GM18951 (cell line): Measurements from ENCODE around the gene CNTN4.

Experiments used
- POLR2A ChIP-seq: IDR thresholded peaks from 4 replicates; pipeline ENCODE4 v1.6.1; 2011; ENCODE audit warnings: mild to moderate bottlenecking; ENCODE audit not compliant: insufficient read length, insufficient read depth; ENCODE audit errors: extremely low read depth
- in situ Hi-C: fragments of 300-500 bp; cut with MboI; formaldehyde crosslinking; loops from one replicate; pipeline ENCODE4 v1.12.0; 2022; ENCODE audit warnings: low sequenced_read_pairs, mixed read lengths, inconsistent platforms; ENCODE audit not compliant: unreplicated experiment

CNTN4 gene

DNA sequence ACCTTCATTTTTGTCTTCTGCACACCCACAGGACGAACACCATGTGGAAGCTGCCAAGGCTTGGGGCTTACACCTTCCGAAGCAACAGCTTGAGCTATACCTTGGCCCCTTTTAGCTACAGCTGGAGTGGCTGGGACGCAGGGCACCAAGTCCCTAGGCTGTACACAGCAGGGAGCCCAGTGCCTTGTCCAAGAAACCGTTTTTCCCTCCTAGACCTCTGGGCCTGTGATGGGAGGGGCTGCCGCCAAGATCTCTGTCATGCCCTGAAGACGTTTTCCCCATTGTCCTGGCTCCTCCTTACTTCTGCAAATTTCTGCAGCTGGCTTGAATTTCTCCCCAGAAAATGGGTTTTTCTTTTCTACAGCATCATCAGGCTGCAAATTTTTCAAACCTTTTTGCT, 7.8 kb downstream of the CNTN4 start:
- in situ Hi-C loops = no loop called here
- TF ChIP-seq POLR2A = no peak

DNA sequence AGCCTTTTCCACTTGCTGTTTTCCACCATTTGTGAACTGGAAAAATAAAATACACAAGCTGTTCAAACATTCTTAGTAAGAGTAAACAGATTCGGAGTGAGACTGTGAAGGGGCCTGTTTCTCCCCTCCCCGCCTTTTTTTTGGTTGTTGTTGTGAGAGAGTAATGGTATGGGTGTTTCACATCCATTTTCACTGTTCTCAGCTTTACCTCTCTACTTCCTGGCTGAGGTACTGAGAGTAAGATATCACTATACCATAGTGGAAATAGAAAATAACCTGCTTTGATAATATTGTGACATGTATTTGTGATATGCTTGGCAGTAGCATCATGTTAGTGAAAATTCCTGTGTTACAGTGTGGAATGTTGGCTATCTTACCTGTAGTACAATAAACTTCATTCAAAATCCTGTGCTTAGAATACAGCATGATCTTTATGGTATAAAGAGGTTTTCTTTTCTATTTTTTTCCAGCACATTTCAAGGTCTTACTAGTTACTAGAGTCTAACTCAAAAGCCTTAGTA, 12.0 kb downstream of the CNTN4 start:
- TF ChIP-seq POLR2A = no peak
- in situ Hi-C loops = no loop called here

DNA sequence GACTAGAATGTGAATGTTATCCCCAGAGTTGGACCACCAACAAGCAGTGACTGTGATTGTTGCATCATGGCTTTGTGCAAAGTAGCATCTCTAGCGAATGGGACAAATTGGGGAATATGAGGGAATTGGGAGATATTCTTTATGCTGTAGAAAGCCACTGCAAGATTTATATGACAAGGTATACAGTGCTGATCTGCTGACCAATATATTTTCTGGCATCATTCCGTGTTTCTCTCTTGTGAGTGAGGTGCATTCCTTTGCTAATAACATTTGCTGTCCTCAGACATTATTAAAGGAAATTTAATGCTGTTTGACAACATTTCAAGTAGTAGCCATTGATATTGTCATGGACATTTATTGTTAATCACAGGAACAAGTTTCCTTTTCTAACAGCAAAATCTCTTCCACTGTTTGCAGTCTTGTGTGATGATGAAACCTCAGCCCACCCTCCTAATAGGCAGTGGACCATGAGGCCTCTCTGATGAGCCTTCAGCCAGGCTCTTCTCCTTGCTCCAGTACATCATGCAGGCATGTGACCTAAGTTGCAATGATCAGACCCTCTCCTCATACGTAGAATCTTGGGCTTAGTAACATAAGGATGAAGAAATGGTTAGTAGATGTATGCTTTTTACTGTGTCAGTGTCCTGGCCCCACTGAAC, 16.1 kb downstream of the CNTN4 start:
- no peak for TF ChIP-seq POLR2A
- in situ Hi-C loops = no loop called here

DNA sequence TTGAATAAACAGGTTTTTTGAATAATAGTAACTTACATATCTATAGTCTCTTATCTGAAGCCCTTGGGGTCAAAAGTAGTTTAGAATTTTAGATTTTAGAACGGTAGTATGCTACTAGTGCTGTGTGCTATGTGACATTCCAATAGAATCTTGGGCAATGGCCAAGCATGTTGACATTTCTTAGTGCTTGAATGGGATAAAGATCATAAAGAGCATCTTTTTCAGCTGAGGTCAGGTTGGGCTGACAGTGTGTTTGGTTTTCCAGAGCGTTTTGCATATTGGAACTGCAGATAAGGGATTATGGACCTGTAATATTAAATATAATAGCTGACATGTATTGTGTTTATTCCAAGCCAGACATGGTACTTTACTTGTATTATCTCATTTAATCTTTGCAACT, 32.1 kb downstream of the CNTN4 start:
- no peak for TF ChIP-seq POLR2A
- in situ Hi-C loops = no loop called here

DNA sequence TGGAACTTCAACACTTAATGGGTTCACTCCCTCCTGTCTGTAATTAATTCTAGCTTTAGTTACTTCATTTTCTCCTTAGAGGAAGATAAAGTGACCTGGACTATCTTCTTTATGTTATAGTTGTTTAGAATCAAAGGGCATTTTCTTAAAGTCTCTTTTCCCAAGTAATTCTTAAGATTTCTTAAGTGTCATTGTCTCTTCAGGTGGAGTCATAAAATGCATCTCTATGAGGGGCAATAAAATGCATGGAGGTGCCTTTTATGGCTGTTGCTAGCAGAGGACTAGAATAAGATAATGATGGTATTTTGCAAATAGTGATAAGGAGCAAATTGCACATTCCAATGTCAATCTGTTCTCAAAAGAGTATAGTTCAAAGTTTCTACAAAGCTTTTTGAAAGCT, 34.5 kb downstream of the CNTN4 start:
- TF ChIP-seq POLR2A = no peak
- in situ Hi-C loops = no loop called here

DNA sequence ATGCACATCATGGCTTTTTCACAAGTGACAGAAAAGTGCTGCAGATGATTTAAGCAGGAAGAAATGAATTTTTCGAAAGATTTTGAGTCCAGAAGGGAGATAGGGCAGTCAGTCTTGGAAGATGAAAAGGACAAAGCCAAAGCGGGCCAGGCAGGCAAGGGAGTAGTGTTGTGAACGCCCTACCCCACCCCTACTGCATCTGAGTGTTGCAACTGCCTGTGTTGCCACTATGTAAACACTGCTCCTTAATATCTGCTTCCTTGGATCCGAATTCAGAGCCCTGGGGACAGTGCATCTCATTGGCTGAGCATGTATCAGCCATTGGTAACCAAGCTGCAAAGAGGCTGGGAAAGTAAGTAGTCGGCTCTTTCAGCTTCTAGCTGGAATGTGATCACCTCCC, 39.0 kb downstream of the CNTN4 start:
- in situ Hi-C loops = no loop called here

DNA sequence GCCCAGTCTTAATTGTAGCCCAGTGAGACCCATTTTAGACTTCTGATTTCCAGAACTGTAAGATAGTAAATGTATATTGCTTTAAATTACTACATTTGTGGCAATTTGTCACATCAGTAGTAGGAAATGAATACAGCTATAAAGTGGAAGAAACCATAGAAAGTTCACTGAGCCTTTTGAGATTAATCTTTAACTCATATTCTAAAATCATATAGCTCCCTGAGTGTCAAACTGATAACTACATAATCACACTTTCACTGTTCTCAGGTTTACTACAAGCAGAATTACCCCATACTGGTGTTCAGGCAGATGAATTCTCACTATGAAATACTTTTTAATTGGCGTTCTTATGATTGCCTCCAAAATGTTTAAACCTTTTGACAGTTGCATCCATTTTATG, 42.8 kb downstream of the CNTN4 start:
- no peak for TF ChIP-seq POLR2A
- in situ Hi-C loops = no loop called here

More for the DNA sequence above, 39.0 kb downstream of the CNTN4 start:
- no peak for TF ChIP-seq POLR2A

DNA sequence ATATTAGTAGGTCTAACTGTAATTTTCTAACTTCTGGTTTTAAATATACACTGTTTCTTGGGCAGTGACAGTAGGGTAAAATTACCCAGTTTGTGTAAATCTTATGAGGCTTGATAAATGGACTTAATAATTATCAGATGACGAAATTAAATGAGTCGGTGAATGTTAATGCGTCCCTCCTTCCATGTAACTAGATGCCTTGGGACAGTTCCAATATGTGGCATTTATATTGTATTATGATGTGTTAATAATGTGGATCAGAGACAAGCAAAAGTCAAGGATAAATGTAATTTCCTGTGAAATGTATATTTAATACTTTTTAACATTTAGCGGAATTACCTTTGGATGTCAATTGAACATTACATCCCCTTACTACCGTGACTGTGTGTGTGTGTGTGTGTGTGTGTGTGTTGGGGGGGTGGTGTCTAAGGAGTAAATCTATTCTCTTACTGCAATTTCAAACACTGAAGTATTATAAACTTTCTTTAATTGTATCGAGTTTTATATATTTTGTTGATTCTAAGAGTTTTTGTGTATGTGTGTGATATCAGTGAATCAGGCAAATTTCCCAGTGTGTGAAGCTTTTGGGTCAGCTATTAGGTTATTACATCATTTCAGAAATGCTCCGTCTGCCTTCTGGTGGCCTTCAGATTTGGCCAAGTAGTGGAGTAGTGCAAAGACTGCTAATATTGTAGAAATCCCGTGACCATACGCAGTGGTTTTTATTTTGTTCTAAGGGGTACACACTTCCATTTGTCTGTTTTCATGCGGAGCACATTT, 50.1 kb downstream of the CNTN4 start:
- in situ Hi-C loops = no loop called here
- no peak for TF ChIP-seq POLR2A

DNA sequence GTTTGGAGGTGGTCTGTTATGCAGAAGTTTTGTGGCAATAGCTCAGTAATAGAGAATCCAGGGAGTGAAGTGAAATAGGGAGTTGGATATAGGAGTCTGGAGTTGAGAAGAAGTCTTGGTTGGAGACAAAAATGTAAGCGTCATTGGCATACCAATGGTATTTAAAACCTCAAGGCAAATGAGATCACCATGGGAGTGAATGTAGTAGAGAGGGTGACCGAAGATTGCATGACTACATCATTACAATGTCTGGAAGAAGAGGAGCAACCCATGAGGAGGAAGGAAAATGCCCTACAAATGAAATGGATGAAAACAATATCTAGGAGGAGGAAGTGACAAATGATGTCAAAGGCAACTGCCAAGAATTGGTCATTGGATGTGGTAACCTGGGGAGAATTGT, 54.4 kb downstream of the CNTN4 start:
- in situ Hi-C loops = no loop called here
- no peak for TF ChIP-seq POLR2A

DNA sequence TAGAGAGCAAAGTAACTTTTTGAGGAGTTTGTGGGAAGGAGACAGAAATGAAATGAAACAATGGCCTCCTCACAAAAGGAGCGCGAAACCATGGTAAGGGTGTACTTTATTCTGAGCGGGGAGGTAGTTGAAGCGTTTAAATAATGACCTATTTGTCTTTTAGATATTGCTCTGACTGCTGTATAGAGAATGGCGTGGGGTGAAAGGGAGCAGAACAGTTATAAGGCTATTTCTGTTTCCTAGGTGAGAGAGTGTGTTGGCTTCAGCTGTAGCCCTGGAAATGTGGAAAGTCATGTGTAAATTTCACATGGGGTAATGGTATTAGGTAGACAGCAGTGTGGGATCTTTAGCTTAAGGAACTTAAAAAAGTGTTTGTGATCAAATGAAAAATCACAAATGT, 54.9 kb downstream of the CNTN4 start:
- in situ Hi-C loops = no loop called here

DNA sequence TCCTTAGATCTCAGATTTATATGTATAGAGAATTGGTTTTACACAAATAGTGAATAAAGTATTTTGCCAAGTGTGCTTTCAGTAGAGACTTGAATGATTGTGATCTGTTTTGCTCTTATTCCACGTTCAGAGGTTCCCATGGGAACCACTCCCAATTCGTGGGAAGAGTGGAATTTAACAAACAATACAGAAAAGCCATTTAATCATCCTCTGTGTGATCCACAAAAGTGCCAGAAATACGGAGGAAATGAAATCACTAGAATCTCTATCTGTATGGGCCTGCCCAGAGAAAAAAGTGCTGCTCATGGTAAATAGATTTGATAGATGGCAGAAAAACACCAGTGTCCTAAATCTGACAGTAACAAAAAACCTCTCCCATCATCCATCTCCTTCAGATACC, 56.0 kb downstream of the CNTN4 start:
- in situ Hi-C loops = no loop called here
- no peak for TF ChIP-seq POLR2A

More for the DNA sequence above, 54.9 kb downstream of the CNTN4 start:
- TF ChIP-seq POLR2A = no peak

DNA sequence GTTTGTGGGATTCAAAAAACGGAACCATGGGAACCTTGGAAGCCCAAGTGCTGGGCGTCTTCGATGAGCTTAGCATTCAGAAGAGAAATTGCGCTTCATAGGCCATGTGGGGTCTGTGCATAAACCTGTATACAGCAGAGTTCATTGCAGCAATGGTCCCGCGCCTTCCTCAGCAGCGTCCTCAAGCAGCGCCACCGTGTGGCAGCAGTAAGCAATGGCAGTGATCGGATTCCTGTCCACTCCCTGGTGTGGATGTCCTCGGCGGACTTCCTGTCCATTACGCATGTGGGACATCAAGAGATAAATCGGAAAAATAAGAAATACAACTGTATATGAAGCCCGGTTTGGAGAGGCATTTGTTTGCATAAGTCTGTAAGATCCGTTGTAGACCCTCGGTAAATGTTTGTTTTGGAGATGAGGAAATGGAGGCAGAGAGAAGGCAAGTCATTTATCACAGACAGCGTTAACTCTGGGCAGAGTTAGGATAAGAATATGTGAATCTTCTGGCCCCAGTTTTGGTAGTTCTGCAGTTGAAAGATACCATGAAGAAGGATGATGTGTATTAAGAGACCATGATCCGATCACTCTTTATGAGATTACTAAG, 57.7 kb downstream of the CNTN4 start:
- no peak for TF ChIP-seq POLR2A
- in situ Hi-C loops = no loop called here

DNA sequence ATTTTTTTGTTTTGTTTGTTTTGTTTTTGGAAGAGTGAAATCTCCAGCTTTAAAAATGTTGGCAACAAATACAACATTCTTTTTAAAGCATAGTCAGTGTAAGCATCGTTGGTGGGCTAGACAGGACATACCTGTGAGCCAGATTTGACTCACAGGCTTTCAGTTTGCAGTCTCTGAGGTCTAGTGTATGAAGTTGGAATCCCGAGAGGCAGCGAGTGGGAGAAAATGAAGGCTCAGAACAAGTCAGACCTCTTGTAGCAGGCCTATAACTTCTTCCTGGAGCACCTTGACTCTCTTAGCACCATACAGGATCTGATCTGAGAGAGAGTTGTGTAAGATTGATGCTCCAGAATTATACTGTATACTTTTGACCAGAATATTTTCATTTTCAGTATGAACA, 60.2 kb downstream of the CNTN4 start:
- no peak for TF ChIP-seq POLR2A
- in situ Hi-C loops = no loop called here

DNA sequence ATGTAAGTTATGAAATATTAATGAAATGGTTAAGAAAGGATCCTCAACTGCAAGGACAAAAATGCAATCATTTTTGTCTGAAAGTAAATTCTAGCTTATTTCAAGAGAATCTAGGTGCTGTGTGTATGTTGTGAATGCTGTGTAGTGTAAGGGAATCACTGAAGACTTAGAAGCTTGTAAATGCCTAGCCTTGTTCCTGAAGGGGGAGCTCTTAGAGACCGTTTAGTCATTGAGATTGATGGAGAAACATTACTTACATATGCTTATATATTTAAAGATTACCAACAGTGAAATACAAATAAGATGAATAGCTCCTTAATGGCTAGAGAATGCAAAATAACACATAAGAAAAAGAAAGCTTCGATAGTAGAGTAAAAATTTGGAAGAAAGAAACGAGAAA, 67.9 kb downstream of the CNTN4 start:
- in situ Hi-C loops = no loop called here
- no peak for TF ChIP-seq POLR2A
